HEK293 (cell line): ENCODE data around the gene NFE2L1.
A peak's percentile ranks its signal among the peaks of the same experiment; 100 is the strongest.

ENCODE experiments used
- AEBP2 ChIP-seq: fragments of 450-650 bp; formaldehyde crosslinking; IDR thresholded peaks from 2 replicates; pipeline ENCODE4 v1.5.1; 2016; ENCODE audit warnings: missing biosample characterization, missing genetic modification characterization, borderline replicate concordance
- EGR2 ChIP-seq: fragments of 450-650 bp; formaldehyde crosslinking; IDR thresholded peaks from 2 replicates; pipeline ENCODE4 v1.5.1; 2016; ENCODE audit warnings: low read depth, missing biosample characterization, missing genetic modification characterization
- GLIS1 ChIP-seq: fragments of 450-650 bp; formaldehyde crosslinking; IDR thresholded peaks from 2 replicates; pipeline ENCODE4 v1.5.1; 2016; ENCODE audit warnings: missing biosample characterization, missing genetic modification characterization
- GLIS2 ChIP-seq: fragments of 450-650 bp; formaldehyde crosslinking; IDR thresholded peaks from 2 replicates; pipeline ENCODE4 v1.5.1; 2016; ENCODE audit warnings: missing biosample characterization, missing genetic modification characterization
- HIC1 ChIP-seq: fragments of 450-650 bp; formaldehyde crosslinking; IDR thresholded peaks from 2 replicates; pipeline ENCODE4 v1.5.1; 2016; ENCODE audit warnings: missing biosample characterization, missing genetic modification characterization
- MYNN ChIP-seq: fragments of 450-650 bp; formaldehyde crosslinking; IDR thresholded peaks from 2 replicates; pipeline ENCODE4 v1.5.1; 2016; ENCODE audit warnings: missing biosample characterization, missing genetic modification characterization, borderline replicate concordance
- PATZ1 ChIP-seq: fragments of 450-650 bp; formaldehyde crosslinking; IDR thresholded peaks from 2 replicates; pipeline ENCODE4 v1.5.1; 2016; ENCODE audit warnings: missing biosample characterization, missing genetic modification characterization
- PBX3 ChIP-seq: sonication (generic); formaldehyde crosslinking; IDR thresholded peaks from 2 replicates; pipeline ENCODE4 v1.8.1; 2022; ENCODE audit warnings: mild to moderate bottlenecking, moderate library complexity, missing genetic modification reagents
- SETDB1 ChIP-seq: IDR thresholded peaks from one replicate; pipeline ENCODE4 v1.6.1; 2017; ENCODE audit warnings: mild to moderate bottlenecking, low read length, moderate library complexity, mixed read lengths; ENCODE audit not compliant: insufficient read length
- ZBTB11 ChIP-seq: fragments of 450-650 bp; formaldehyde crosslinking; conservative IDR thresholded peaks from 2 replicates; pipeline ENCODE4 v1.5.1; 2016; ENCODE audit warnings: low read depth, missing biosample characterization, missing genetic modification characterization
- ZBTB48 ChIP-seq: fragments of 450-650 bp; formaldehyde crosslinking; IDR thresholded peaks from 2 replicates; pipeline ENCODE4 v1.5.1; 2016; ENCODE audit warnings: missing biosample characterization, missing genetic modification characterization
- ZBTB49 ChIP-seq: fragments of 450-650 bp; formaldehyde crosslinking; IDR thresholded peaks from 2 replicates; pipeline ENCODE4 v1.5.1; 2016; ENCODE audit warnings: missing biosample characterization, missing genetic modification characterization, low read depth
- ZBTB6 ChIP-seq: fragments of 450-650 bp; formaldehyde crosslinking; IDR thresholded peaks from 2 replicates; pipeline ENCODE4 v1.5.1; 2017; ENCODE audit warnings: missing biosample characterization, missing genetic modification characterization
- ZBTB7A ChIP-seq: fragments of 450-650 bp; formaldehyde crosslinking; IDR thresholded peaks from 2 replicates; pipeline ENCODE4 v1.5.1; 2016; ENCODE audit warnings: low read depth, missing biosample characterization, missing genetic modification characterization
- ZIC2 ChIP-seq: fragments of 450-650 bp; formaldehyde crosslinking; IDR thresholded peaks from 2 replicates; pipeline ENCODE4 v1.5.1; 2016; ENCODE audit warnings: missing biosample characterization, missing genetic modification characterization
- ZNF121 ChIP-seq: fragments of 450-650 bp; formaldehyde crosslinking; IDR thresholded peaks from 2 replicates; pipeline ENCODE4 v1.5.1; 2016; ENCODE audit warnings: missing biosample characterization, missing genetic modification characterization
- ZNF416 ChIP-seq: fragments of 450-650 bp; formaldehyde crosslinking; IDR thresholded peaks from 2 replicates; pipeline ENCODE4 v1.5.1; 2016; ENCODE audit warnings: missing biosample characterization, missing genetic modification characterization
- ZNF473 ChIP-seq: fragments of 450-650 bp; formaldehyde crosslinking; IDR thresholded peaks from 2 replicates; pipeline ENCODE4 v1.5.1; 2017; ENCODE audit warnings: missing biosample characterization, missing genetic modification characterization
- ZNF513 ChIP-seq: fragments of 450-650 bp; IDR thresholded peaks from 2 replicates; pipeline ENCODE4 v1.5.1; 2018; ENCODE audit warnings: missing biosample characterization, missing genetic modification characterization
- ZNF623 ChIP-seq: fragments of 450-650 bp; formaldehyde crosslinking; IDR thresholded peaks from 2 replicates; pipeline ENCODE4 v1.5.1; 2016; ENCODE audit warnings: missing biosample characterization, missing genetic modification characterization
- ZNF658 ChIP-seq: fragments of 450-650 bp; formaldehyde crosslinking; IDR thresholded peaks from 2 replicates; pipeline ENCODE4; 2016; ENCODE audit warnings: missing biosample characterization, missing genetic modification characterization
- ZNF701 ChIP-seq: fragments of 450-650 bp; formaldehyde crosslinking; IDR thresholded peaks from 2 replicates; pipeline ENCODE4 v1.5.1; 2016; ENCODE audit warnings: missing biosample characterization, missing genetic modification characterization

NFE2L1 gene

GRCh38 chr17:48107137-48108055 lies 59.2 kb downstream of the NFE2L1 start, which contains the start of gene SNX11 (continued):
- TF ChIP-seq ZBTB49 (tag by site-specific recombination) (no peak), GLIS2 (tag by site-specific recombination) (peak; percentile 64), EGR2 (peak; percentile 97), ZNF658 (tag by site-specific recombination) (no peak), ZBTB48 (tag by site-specific recombination) (peak; percentile 94), ZNF701 (tag by site-specific recombination) (no peak), ZNF473 (tag by site-specific recombination) (no peak), PATZ1 (peak; percentile 96), ZIC2 (tag by site-specific recombination) (peak; percentile 43), ZBTB11 (peak; percentile 80), SETDB1 (no peak), ZBTB7A (tag by site-specific recombination) (no peak), AEBP2 (tag by site-specific recombination) (no peak), PBX3 (CRISPR knock-in tag) (no peak; the same call in 1 of the 2 replicates), ZNF121 (tag by site-specific recombination) (no peak), HIC1 (tag by site-specific recombination) (peak; percentile 56; the same call in 1 of the 2 replicates), GLIS1 (tag by site-specific recombination) (peak; percentile 59), MYNN (no peak), ZNF513 (tag by site-specific recombination) (no peak; the same call in 1 of the 2 replicates), ZBTB6 (tag by site-specific recombination) (no peak), ZNF416 (tag by site-specific recombination) (no peak), ZNF623 (no peak)
